Tibial nerve (tissue), 4 donors: Measurements from ENCODE around the gene KIAA0586.

Source experiments
- EP300 ChIP-seq, 2 donors: sonication (generic); formaldehyde crosslinking; IDR thresholded peaks; one replicate each; pipeline ENCODE4 v1.6.1; 2017; ENCODE audit warnings: antibody characterized with exemption in 2 of 2, mild to moderate bottlenecking in 1 of 2
- POLR2A ChIP-seq, 2 donors: fragments of 450-650 bp; IDR thresholded peaks; one replicate each; pipeline ENCODE4 v1.6.1; 2017; ENCODE audit warnings: antibody characterized with exemption in 2 of 2, mild to moderate bottlenecking in 2 of 2, moderate library complexity in 2 of 2
- TF ChIP-seq, protein P1 (sequence below), 5 experiments: fragments of 200-600 bp in 3 of 5; fragments of 450-650 bp in 2 of 5; sonication (generic) in 3 of 5; IDR thresholded peaks; one replicate each; pipeline ENCODE4 v1.5.1; 2016 to 2019; ENCODE audit warnings: antibody characterized with exemption in 5 of 5, mild to moderate bottlenecking in 3 of 5, moderate library complexity in 2 of 5

DNA sequence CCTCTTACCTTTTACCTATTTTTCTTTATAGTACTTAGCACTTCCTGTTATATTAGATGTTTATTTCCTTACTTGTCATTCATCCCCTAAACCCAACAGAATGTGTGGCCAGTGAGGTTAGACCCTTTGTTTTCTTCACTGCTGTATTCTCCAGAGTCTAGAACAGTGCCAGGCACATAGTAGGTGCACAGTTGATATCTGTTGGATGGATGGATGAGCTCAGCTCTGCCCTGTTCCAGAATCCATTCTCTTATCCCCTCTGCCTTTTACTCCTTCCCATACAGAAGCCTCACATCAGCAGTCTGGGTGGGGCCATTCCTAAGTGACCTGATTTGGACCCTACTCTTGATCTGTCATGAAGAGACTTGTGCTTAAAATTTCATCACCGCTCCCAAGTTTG, 115.7 kb downstream of the KIAA0586 start:
- TF ChIP-seq POLR2A (IDR thresholded peaks at IDR 0.05) (no peak), EP300 (IDR thresholded peaks at IDR 0.05) (no peak)
- TF ChIP-seq, protein P1, sequence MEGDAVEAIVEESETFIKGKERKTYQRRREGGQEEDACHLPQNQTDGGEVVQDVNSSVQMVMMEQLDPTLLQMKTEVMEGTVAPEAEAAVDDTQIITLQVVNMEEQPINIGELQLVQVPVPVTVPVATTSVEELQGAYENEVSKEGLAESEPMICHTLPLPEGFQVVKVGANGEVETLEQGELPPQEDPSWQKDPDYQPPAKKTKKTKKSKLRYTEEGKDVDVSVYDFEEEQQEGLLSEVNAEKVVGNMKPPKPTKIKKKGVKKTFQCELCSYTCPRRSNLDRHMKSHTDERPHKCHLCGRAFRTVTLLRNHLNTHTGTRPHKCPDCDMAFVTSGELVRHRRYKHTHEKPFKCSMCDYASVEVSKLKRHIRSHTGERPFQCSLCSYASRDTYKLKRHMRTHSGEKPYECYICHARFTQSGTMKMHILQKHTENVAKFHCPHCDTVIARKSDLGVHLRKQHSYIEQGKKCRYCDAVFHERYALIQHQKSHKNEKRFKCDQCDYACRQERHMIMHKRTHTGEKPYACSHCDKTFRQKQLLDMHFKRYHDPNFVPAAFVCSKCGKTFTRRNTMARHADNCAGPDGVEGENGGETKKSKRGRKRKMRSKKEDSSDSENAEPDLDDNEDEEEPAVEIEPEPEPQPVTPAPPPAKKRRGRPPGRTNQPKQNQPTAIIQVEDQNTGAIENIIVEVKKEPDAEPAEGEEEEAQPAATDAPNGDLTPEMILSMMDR (IDR thresholded peaks at IDR 0.05), result no peak
